Heart left ventricle (tissue), 16 donors: Measurements from ENCODE around the gene FNDC7. TPM values are rescaled to one million over a fixed set of nuclear protein-coding genes. Genes with fewer than 3 reads are reported as not detected.

Experiments used
- ATAC-seq, 4 donors: fragments of 200-7000 bp; cut with Tn5 transposase; one replicate each; pipeline ENCODE4 v1.9.1; 2020 to 2022; ENCODE audit warnings: moderate library complexity in 4 of 4, mild to moderate bottlenecking in 3 of 4, moderate number of reproducible peaks in 1 of 4
- DNase-seq, 5 donors: peaks; one replicate each; pipeline ENCODE4 v3.0.0-alpha.2; 2020
- H3K27ac ChIP-seq, 12 donors: fragments of 200-600 bp; sonication (generic) in 4 of 12; one replicate each; pipeline versions ENCODE4 v1.5.0 to v1.8.0; 2016 to 2022; ENCODE audit warnings: mild to moderate bottlenecking in 2 of 12
- H3K27me3 ChIP-seq, 9 donors: fragments of 200-600 bp; sonication (generic) in 2 of 9; one replicate each; pipeline versions ENCODE4 v1.5.1 to v1.8.0; 2016 to 2022; ENCODE audit warnings: mild to moderate bottlenecking in 3 of 9
- H3K36me3 ChIP-seq, 9 donors: fragments of 200-600 bp; sonication (generic) in 2 of 9; one replicate each; pipeline versions ENCODE4 v1.5.0 to v1.8.0; 2018 to 2022; ENCODE audit warnings: mild to moderate bottlenecking in 2 of 9
- H3K4me1 ChIP-seq, 12 donors: fragments of 200-600 bp; sonication (generic) in 4 of 12; one replicate each; pipeline versions ENCODE4 v1.5.0 to v1.8.0; 2016 to 2022; ENCODE audit warnings: mild to moderate bottlenecking in 3 of 12
- H3K4me3 ChIP-seq, 12 donors: fragments of 200-600 bp; sonication (generic) in 4 of 12; one replicate each; pipeline versions ENCODE4 v1.5.0 to v1.8.0; 2017 to 2022; ENCODE audit warnings: mild to moderate bottlenecking in 9 of 12, moderate library complexity in 4 of 12
- H3K9me3 ChIP-seq, 12 donors: fragments of 200-600 bp; sonication (generic) in 4 of 12; one replicate each; pipeline versions ENCODE4 v1.5.0 to v1.8.0; 2016 to 2022; ENCODE audit warnings: mild to moderate bottlenecking in 1 of 12
- POLR2A ChIP-seq, 2 donors: fragments of 450-650 bp; IDR thresholded peaks; one replicate each; pipeline ENCODE4 v1.6.1; 2017; ENCODE audit warnings: antibody characterized with exemption in 2 of 2, mild to moderate bottlenecking in 2 of 2, moderate library complexity in 2 of 2
- WGBS, 4 donors: extraction: QIAGEN DNeasy Blood & Tissue Kit in 2 of 4; methylation state at CpG; one replicate each; pipeline versions ENCODE4 v1.1.5 to v1.1.7; 2013 to 2018; 5-methylcytosine and 5-hydroxymethylcytosine counted together
- intact Hi-C, 10 donors: fragments of 100-400 bp; cut with DNase I; formaldehyde crosslinking; loops; one replicate each; pipeline versions ENCODE4 v1.11.1 to v1.14.2; 2022
- polyA plus RNA-seq, 2 donors: library from polyadenylated mRNA; stranded (reverse); fragments of 200-250 nt; gene quantifications; one replicate each; pipeline ENCODE4 v1.2.3, GENCODE V29; 2013
- total RNA-seq, 9 donors: library from RNA; depleted of rRNA in 2 of 9; stranded (reverse); fragments of >200 nt in 2 of 9; fragmentation: NEBNext Ultra II Directional in 3 of 9; extraction: Animal tissue kit (Norgen Biotek cat#: 25700) in 3 of 9; gene quantifications; one replicate each; pipeline versions ENCODE4 v1.1.0 to v1.2.4, GENCODE V29; 2016 to 2023
- TF ChIP-seq, protein P1 (sequence below), 12 donors: fragments of 200-600 bp; sonication (generic) in 4 of 12; IDR thresholded peaks; one replicate each; pipeline versions ENCODE4 v1.5.0 to v1.8.0; 2018 to 2022; ENCODE audit warnings: antibody characterized with exemption in 12 of 12, mild to moderate bottlenecking in 5 of 12
- donor health status: ischemic (EF 13 %, LVEDD 7.1; RV severe dilation, severe dysfunction).
- donor health status: healthy with polysubstance abuse.
- donor health status: DM: no; HTN: yes; CAD: no.
- donor health status: DM: no; HTN: no; CAD: no.
- donor health status: ischemic (EF 25% LVEDD 6.9; RV normal size, moderate dysfunction).
- donor health status: ischemic (EF 25% LVEDD 5.7; RV mildly dilated, moderate dysfunction).
- donor health status: healthy.
- donor health status: DM: yes; HTN: yes; CAD: no.
- donor health status: ischemic (EF 35%, LVEDD 5.7; RV mildly dilated, moderate dysfunction).
- donor health status: nonischemic (EF 11% LVEDD 7.7; RV severe dilation, severe dysfunction).
- donor health status: DM: yes; HTN: yes; CAD: no.
- donor health status: PGD.
- donor health status: ischemic (EF 29% LVEDD 5.4; RV normal size, mild dysfunction).
- donor health status: nonischemic (EF 23%, LVEDD 6.1; RV moderate dilation, normal function).

Gene FNDC7
- total and polyA plus RNA-seq, 11 donors: 0.08 TPM; not detected in 10

DNA sequence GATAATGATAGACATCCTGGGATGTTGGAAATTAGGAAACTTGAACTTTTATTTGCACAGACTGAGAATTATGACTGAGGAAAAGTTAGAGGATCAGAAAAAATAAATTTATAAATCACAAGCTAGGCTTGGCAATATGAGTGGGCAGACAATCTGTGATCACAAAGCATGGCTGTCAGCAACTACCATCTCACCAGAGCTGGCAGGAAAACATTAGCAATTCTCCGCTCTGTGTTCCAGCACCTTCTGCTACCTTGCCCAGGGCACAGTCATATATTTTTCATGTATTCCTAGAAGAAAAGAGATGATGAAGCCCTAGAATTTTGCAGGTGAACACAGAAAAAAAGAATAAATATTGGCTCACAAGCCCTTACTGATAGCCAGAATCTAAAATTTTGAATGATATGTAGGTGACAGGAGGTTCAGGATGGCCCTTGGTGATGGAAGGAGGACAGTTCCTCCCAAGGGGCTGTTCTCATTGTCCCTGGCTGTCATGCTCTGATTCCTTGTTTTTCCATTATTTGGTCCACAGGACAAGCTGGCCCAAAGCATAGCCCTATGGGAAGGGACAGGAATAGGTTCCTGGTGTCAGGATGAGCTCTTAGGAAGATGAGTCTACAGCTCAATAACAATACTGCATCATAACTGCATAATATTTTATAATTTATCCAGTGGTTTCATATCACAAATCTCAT, 21.6 kb downstream of the FNDC7 start:
- Histone ChIP-seq H3K9me3 (no peaks in the 10 kb centered on the region), H3K36me3 (no peaks in the 10 kb centered on the region), H3K27me3 (peaks cover 0 to 8% (median 0%) of the 10 kb centered on the region in 9 donors), H3K4me3 (no peak overlapping the region), H3K27ac (no peak overlapping the region), H3K4me1 (no peaks in the 10 kb centered on the region)
- ATAC-seq (no peak), DNase-seq (no peak)
- intact Hi-C loops: no loop called here
- WGBS, 4 donors: 92 to 100% (median 95%) methylated on average over 1 of the region's 1 CpG
- TF ChIP-seq, protein P1, sequence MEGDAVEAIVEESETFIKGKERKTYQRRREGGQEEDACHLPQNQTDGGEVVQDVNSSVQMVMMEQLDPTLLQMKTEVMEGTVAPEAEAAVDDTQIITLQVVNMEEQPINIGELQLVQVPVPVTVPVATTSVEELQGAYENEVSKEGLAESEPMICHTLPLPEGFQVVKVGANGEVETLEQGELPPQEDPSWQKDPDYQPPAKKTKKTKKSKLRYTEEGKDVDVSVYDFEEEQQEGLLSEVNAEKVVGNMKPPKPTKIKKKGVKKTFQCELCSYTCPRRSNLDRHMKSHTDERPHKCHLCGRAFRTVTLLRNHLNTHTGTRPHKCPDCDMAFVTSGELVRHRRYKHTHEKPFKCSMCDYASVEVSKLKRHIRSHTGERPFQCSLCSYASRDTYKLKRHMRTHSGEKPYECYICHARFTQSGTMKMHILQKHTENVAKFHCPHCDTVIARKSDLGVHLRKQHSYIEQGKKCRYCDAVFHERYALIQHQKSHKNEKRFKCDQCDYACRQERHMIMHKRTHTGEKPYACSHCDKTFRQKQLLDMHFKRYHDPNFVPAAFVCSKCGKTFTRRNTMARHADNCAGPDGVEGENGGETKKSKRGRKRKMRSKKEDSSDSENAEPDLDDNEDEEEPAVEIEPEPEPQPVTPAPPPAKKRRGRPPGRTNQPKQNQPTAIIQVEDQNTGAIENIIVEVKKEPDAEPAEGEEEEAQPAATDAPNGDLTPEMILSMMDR (IDR thresholded peaks at IDR 0.05): no peak
- TF ChIP-seq POLR2A (IDR thresholded peaks at IDR 0.05): no peak

DNA sequence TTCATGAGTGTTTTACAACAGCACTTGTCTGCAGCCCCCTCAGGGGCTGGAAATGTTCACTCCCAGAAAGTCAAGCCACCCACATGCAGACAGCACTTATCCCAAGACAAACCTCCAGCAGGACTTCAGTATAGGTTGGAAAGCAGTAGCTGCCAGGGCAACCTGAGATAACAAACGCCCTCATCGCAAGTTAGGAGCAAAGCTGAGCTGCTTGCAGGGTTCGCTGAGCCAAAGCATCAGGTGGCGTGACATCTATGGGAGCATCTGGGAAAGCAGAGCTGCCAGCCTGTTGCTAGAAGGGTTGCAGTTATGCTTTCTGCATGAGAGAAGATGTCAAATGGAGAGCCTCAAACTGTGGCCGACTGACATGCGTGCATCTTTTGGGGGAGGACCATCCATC, 29.5 kb downstream of the FNDC7 start:
- Histone ChIP-seq H3K4me3 (no peak overlapping the region), H3K27ac (no peak overlapping the region), H3K4me1 (peaks cover 0 to 3% (median 0%) of the 10 kb centered on the region in 12 donors), H3K36me3 (no peaks in the 10 kb centered on the region), H3K9me3 (no peaks in the 10 kb centered on the region), H3K27me3 (peaks cover 0 to 3% (median 0%) of the 10 kb centered on the region in 9 donors)
- WGBS, 4 donors: 72 to 86% (median 76%) methylated on average over 6 of the region's 6 CpGs
- intact Hi-C loops: loop anchor here in 1 of 10 donors (10.0 kb wide), 1 partner anchor 47 kb away; the partner anchor contains the start of gene PRPF38B
- no peak for TF ChIP-seq POLR2A (IDR thresholded peaks at IDR 0.05)
- TF ChIP-seq, protein P1 (IDR thresholded peaks at IDR 0.05): no peak
- DNase-seq (no peak), ATAC-seq (no peak)

GRCh38 chr1:108745980-108746381, 33.3 kb downstream of the FNDC7 start:
- H3K4me3 ChIP-seq: peak overlapping the region in 9 of 12 donors; percentile 60 to 93 (median 85)
- no peak for ATAC-seq
- H3K27ac ChIP-seq: peak overlapping the region in 11 of 12 donors; percentile 84 to 99 (median 98)
- H3K36me3 ChIP-seq: peaks cover 0 to 5% (median 0%) of the 10 kb centered on the region in 9 donors
- intact Hi-C loops: loop anchor here in 6 of 10 donors (1.0 to 10.0 kb wide), 6 partner anchors 51 to 131 kb away; partner anchors contain the start of genes PRPF38B (in 6 of the 6), HENMT1 (in 2 of the 6) and GPSM2 (in 1 of the 6)
- WGBS, 4 donors: 40 to 46% (median 44%) methylated on average over 3 of the region's 3 CpGs
- H3K4me1 ChIP-seq: peaks cover 0 to 23% (median 12%) of the 10 kb centered on the region in 12 donors
- no peaks in the 10 kb centered on the region for H3K9me3 ChIP-seq
- no peaks in the 10 kb centered on the region for H3K27me3 ChIP-seq
- no peak for TF ChIP-seq POLR2A (IDR thresholded peaks at IDR 0.05)
- TF ChIP-seq, protein P1 (IDR thresholded peaks at IDR 0.05): no peak
- no peak for DNase-seq
